Amniotic stem cell (primary cell): ENCODE data around the gene PPT2.
"Not testable (repeated sequence)": the region's sequence is repeated elsewhere in the genome, so short reads cannot be mapped to it uniquely, and the experiment has no call there.

Source experiments
- DNase-seq: peaks from one replicate; lab custom pipeline; 2025; lab: John Stamatoyannopoulos, UW

PPT2 gene

DNA sequence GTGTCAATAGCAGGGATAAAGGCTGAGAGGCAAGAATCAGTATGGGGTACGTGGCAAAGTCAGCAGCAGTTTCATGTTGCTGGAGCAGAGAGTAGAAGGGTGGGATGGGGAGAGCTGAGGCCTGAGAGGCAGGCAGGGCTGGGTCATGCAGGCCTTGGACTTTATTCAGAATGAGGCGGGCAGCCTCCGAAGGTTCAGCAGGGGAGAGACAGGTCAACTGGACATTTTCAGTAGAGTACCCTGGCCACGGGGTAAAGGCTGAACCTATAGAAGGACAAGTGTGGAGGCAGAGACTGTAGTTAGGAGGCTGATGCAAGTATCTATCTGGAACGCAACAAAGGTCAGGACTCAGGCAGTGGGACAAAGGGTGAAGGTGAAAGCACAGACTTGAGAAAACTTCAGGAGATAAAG is 56.3 kb downstream of the PPT2 start:
- no peak for DNase-seq

DNA sequence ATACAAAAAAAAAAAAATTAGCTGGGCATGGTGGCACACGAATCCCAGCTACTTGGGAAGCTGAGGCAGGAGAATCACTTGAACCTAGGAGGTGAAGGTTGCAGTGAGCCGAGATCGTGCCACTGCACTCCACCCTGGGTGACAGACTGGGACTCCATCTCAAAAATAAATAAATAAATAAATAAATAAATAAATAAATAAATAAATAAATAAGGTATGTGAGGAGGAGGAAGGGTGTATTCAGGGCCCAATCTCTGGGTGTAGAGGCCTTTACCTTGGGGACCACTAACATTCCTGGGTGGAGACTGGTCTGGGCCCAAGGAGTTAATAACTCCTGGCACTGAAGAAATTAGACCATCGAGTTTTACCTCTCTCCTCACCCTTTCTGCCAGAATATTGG is 57.5 kb downstream of the PPT2 start:
- DNase-seq: not testable (repeated sequence)

DNA sequence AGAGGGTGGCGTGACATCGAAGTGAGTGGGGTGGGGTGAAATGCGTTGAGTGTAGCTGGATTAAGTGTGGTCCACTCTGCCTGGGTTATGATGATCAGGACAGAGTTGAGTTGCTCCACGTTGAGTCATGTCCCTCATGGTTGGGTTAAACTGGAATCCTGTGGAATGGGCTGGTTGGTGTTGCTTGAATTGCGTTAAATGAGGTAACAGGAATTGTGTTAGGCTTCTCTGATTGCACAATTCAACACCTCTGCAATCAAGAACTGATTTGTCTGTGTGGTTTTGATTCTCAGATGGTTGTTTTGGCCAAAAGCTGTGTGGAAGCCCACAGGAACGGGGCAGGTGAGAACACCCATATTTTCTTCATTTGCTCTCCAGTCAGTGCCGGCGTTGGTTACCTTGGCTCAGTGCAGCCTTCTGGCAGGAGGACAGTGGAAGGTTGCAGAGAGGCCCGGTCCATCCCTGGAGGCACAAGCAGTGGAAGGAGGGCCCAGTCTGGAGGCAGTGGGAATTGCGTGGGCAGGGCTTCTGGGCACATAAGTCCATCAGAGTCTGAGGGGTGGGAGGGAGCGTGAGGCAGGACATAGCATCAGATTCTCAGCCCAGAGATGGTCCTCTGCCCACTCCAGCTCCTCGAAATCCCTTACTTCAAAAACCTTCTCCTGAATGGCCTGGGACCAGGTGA is 58.3 kb downstream of the PPT2 start:
- no peak for DNase-seq
